ENCODE measurements around the gene IGF2BP3. TPM values are rescaled to one million over a fixed set of nuclear protein-coding genes. Genes with fewer than 3 reads are reported as not detected.

IGF2BP3 gene
- total RNA-seq, 1 experiment from 2014 or later: 11.7 TPM

DNA sequence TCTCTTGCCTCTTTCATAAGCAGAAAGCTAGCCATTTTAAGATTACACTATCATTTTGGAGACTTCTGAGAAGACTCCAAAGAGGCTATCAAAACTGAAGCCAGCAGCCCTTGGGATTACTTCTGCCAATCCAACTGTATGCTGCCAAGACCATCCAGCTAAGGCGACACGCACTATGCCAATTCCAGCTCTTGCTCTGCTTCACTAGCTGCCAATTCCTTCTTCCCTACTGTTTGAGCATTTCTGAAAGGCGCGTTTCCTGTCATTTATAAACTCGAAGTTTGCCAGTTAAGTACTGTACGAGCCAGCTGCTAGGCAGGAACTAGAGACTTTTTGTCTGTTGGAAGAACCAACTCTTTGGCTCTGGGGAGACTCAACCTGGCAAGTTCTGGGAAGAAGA lies 134.7 kb downstream of the IGF2BP3 start:
- H2AFZ ChIP-seq (ENCODE audit: low read length): no peak overlapping the region
- ChIA-PET POLR2A (ENCODE audit: unreplicated experiment) (no interaction called here), CTCF (no interaction called here)
- intact Hi-C loops (cut with micrococcal nuclease): loop anchor here (10.0 kb wide), 1 partner anchor 1489 kb away; no protein-coding TSS in a partner anchor
- H4K20me1 ChIP-seq (ENCODE audit: low read length): no peaks in the 10 kb centered on the region
- H3F3A ChIP-seq (ENCODE audit: low read length, unreplicated experiment): peaks cover 16% of the 10 kb centered on the region
- H3K9me2 ChIP-seq (replicated peaks; ENCODE audit: low read length): no peaks in the 10 kb centered on the region
- no TSS peak for BruUV-seq (replicated peaks)
- no peak overlapping the region for H3K4me3 ChIP-seq (ENCODE audit: low read length)
- DNase-seq (no peak), ATAC-seq (no peak)
- peak overlapping the region; percentile 87 for H3K27ac ChIP-seq (ENCODE audit: low read length)
- H3K9me3 ChIP-seq (ENCODE audit: low read length): no peaks in the 10 kb centered on the region
- no peaks in the 10 kb centered on the region for H3K79me2 ChIP-seq (ENCODE audit: low read length)
- peak overlapping the region; percentile 58 for H3K9ac ChIP-seq (ENCODE audit: low read length)
- H3K36me3 ChIP-seq (ENCODE audit: low read depth, low read length): peaks cover 19% of the 10 kb centered on the region
- H3K4me1 ChIP-seq (ENCODE audit: insufficient read depth, low read length): peaks cover 48% of the 10 kb centered on the region
- no peaks in the 10 kb centered on the region for H3K27me3 ChIP-seq (ENCODE audit: low read length)
- H3K4me2 ChIP-seq (ENCODE audit: low read length): peak overlapping the region; percentile 57
- TF ChIP-seq EZH2 (IDR thresholded peaks at IDR 0.05; ENCODE audit: low read length, unreplicated experiment): no peak
- TF ChIP-seq EZH2phosphoT487 (IDR thresholded peaks at IDR 0.05; ENCODE audit: borderline replicate concordance, low read length): no peak
- no peak for TF ChIP-seq CTCF (conservative IDR thresholded peaks at IDR 0.05; ENCODE audit: low read depth, low read length)

- Histone ChIP-seq H3K27ac (ENCODE audit: low read length) (peak overlapping the region; percentile 87), H3K27me3 (ENCODE audit: low read length) (no peaks in the 10 kb centered on the region), H3K36me3 (ENCODE audit: low read depth, low read length) (peaks cover 18% of the 10 kb centered on the region), H3K4me1 (ENCODE audit: insufficient read depth, low read length) (peaks cover 48% of the 10 kb centered on the region), H4K20me1 (ENCODE audit: low read length) (no peaks in the 10 kb centered on the region), H3K9me3 (ENCODE audit: low read length) (no peaks in the 10 kb centered on the region), H3K79me2 (ENCODE audit: low read length) (no peaks in the 10 kb centered on the region), H2AFZ (ENCODE audit: low read length) (no peak overlapping the region), H3K4me3 (ENCODE audit: low read length) (peak overlapping the region; percentile 17; the same call in 1 of the 2 replicates), H3K9ac (ENCODE audit: low read length) (peak overlapping the region; percentile 58), H3F3A (ENCODE audit: low read length, unreplicated experiment) (peaks cover 16% of the 10 kb centered on the region), H3K4me2 (ENCODE audit: low read length) (peak overlapping the region; percentile 57), H3K9me2 (replicated peaks; ENCODE audit: low read length) (no peaks in the 10 kb centered on the region)
- ChIA-PET CTCF (interaction anchor here (0.6 kb wide), 1 partner anchor 62 kb away, joined by 3 read pairs; no protein-coding TSS in a partner anchor), POLR2A (ENCODE audit: unreplicated experiment) (interaction anchor here (1.1 kb wide), 1 partner anchor 15 kb away, joined by 4 read pairs; no protein-coding TSS in a partner anchor)
- DNase-seq: peak; percentile 13
- intact Hi-C loops (cut with micrococcal nuclease): loop anchor here (10.0 kb wide), 1 partner anchor 1490 kb away; no protein-coding TSS in a partner anchor
- ATAC-seq: no peak
- no TSS peak for BruUV-seq (replicated peaks)
- TF ChIP-seq CTCF (conservative IDR thresholded peaks at IDR 0.05; ENCODE audit: low read depth, low read length) (no peak), EZH2 (IDR thresholded peaks at IDR 0.05; ENCODE audit: low read length, unreplicated experiment) (no peak), EZH2phosphoT487 (IDR thresholded peaks at IDR 0.05; ENCODE audit: borderline replicate concordance, low read length) (no peak)
Observed at GRCh38 chr7:23335136-23335535, 135.2 kb downstream of the IGF2BP3 start.

DNA sequence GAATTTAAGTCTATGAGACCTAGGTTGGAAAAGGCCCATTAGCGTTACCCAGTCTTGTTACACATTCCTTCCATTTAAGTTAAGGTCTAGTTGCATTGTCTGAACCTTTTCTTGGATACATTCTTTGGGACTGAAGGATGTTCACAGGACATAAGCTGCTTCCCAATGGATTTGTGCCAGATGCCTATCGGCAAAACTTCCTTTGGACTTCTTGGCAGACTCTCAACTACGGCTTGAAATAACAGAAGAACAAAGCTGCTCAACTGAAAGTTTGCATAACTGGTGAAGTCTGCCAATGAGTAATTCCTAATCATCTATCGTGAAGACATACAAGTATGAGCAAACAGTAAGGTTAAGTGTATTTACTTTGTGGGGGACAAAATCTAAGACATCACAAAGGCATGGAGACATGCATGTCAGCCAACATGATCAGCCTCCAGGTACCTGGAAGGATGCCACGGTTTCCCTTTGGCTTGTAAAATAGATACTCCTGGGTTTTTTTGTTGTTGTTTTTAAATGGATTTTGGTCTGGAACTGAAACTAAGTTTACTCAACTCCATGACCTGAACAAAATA lies 135.7 kb downstream of the IGF2BP3 start:
- ChIA-PET POLR2A (ENCODE audit: unreplicated experiment) (interaction anchor here (1.1 kb wide), 1 partner anchor 15 kb away, joined by 4 read pairs; no protein-coding TSS in a partner anchor), CTCF (interaction anchor here (0.6 kb wide), 1 partner anchor 61 kb away, joined by 3 read pairs; no protein-coding TSS in a partner anchor)
- H3K79me2 ChIP-seq (ENCODE audit: low read length): no peaks in the 10 kb centered on the region
- H3K36me3 ChIP-seq (ENCODE audit: low read depth, low read length): peaks cover 15% of the 10 kb centered on the region
- H3K4me3 ChIP-seq (ENCODE audit: low read length): peak overlapping the region; percentile 26; the same call in 1 of the 2 replicates
- no peak for TF ChIP-seq EZH2phosphoT487 (IDR thresholded peaks at IDR 0.05; ENCODE audit: borderline replicate concordance, low read length)
- no peak for TF ChIP-seq EZH2 (IDR thresholded peaks at IDR 0.05; ENCODE audit: low read length, unreplicated experiment)
- TF ChIP-seq CTCF (conservative IDR thresholded peaks at IDR 0.05; ENCODE audit: low read depth, low read length): no peak
- peak; percentile 99 for DNase-seq
- no peak overlapping the region for H2AFZ ChIP-seq (ENCODE audit: low read length)
- H3K4me2 ChIP-seq (ENCODE audit: low read length): peak overlapping the region; percentile 78
- no peaks in the 10 kb centered on the region for H3K9me2 ChIP-seq (replicated peaks; ENCODE audit: low read length)
- H3K9me3 ChIP-seq (ENCODE audit: low read length): no peaks in the 10 kb centered on the region
- H3F3A ChIP-seq (ENCODE audit: low read length, unreplicated experiment): peaks cover 16% of the 10 kb centered on the region
- ATAC-seq: peak; percentile 76
- H3K27me3 ChIP-seq (ENCODE audit: low read length): no peaks in the 10 kb centered on the region
- H4K20me1 ChIP-seq (ENCODE audit: low read length): no peaks in the 10 kb centered on the region
- peak overlapping the region; percentile 98 for H3K27ac ChIP-seq (ENCODE audit: low read length)
- H3K9ac ChIP-seq (ENCODE audit: low read length): peak overlapping the region; percentile 86
- intact Hi-C loops (cut with micrococcal nuclease): loop anchor here (1.0 to 10.0 kb wide), 4 partner anchors 15 to 1490 kb away; partner anchors contain the start of genes MALSU1 and TRA2A
- no TSS peak for BruUV-seq (replicated peaks)
- H3K4me1 ChIP-seq (ENCODE audit: insufficient read depth, low read length): peaks cover 45% of the 10 kb centered on the region
